GM19324 (cell line): ENCODE results near the gene FHAD1.

Experiments used
- ATAC-seq: cut with Tn5 transposase; IDR thresholded peaks from one replicate; pipeline ENCODE4 v1.9.1; 2021; ENCODE audit warnings: mild to moderate bottlenecking, moderate library complexity; ENCODE audit not compliant: unreplicated experiment, low FRiP score

FHAD1 gene

GRCh38 chr1:15245593-15246360 lies 1.2 kb upstream of the FHAD1 start:
- no peak for ATAC-seq

GRCh38 chr1:15248216-15248615 lies 1.2 kb downstream of the FHAD1 start:
- ATAC-seq = no peak

GRCh38 chr1:15249081-15249480 lies 2.1 kb downstream of the FHAD1 start:
- ATAC-seq = no peak

GRCh38 chr1:15251857-15252835 lies 5.1 kb downstream of the FHAD1 start:
- no peak for ATAC-seq

GRCh38 chr1:15254559-15254958 lies 7.5 kb downstream of the FHAD1 start:
- ATAC-seq = no peak

GRCh38 chr1:15255582-15256149 lies 8.6 kb downstream of the FHAD1 start:
- no peak for ATAC-seq

- ATAC-seq = no peak
These were observed 9.6 kb downstream of the FHAD1 start for GRCh38 chr1:15256584-15256983.

- ATAC-seq = no peak
These were observed 10.3 kb downstream of the FHAD1 start for GRCh38 chr1:15257309-15257708.

- no peak for ATAC-seq
These were observed 12.0 kb downstream of the FHAD1 start for GRCh38 chr1:15258833-15259621.

- no peak for ATAC-seq
These were observed 12.6 kb downstream of the FHAD1 start for GRCh38 chr1:15259622-15260007.

- no peak for ATAC-seq
These were observed 13.6 kb downstream of the FHAD1 start for GRCh38 chr1:15260418-15261154.

GRCh38 chr1:15261155-15262002 lies 14.4 kb downstream of the FHAD1 start:
- no peak for ATAC-seq

GRCh38 chr1:15262003-15262377 lies 15.0 kb downstream of the FHAD1 start:
- no peak for ATAC-seq

- no peak for ATAC-seq
These were observed 15.7 kb downstream of the FHAD1 start for GRCh38 chr1:15262706-15263105.

GRCh38 chr1:15264769-15265168 lies 17.7 kb downstream of the FHAD1 start:
- ATAC-seq = no peak

GRCh38 chr1:15271196-15271595 lies 24.2 kb downstream of the FHAD1 start:
- no peak for ATAC-seq

- no peak for ATAC-seq
These were observed 25.2 kb downstream of the FHAD1 start for GRCh38 chr1:15272009-15272781.

- no peak for ATAC-seq
These were observed 25.7 kb downstream of the FHAD1 start for GRCh38 chr1:15272782-15273127.
